Measurements from ENCODE around the gene VEGFA. TPM values are rescaled to one million over a fixed set of nuclear protein-coding genes. Genes with fewer than 3 reads are reported as not detected.

The VEGFA gene
- total RNA-seq, 1 experiment from 2014 or later, result 112 TPM

DNA sequence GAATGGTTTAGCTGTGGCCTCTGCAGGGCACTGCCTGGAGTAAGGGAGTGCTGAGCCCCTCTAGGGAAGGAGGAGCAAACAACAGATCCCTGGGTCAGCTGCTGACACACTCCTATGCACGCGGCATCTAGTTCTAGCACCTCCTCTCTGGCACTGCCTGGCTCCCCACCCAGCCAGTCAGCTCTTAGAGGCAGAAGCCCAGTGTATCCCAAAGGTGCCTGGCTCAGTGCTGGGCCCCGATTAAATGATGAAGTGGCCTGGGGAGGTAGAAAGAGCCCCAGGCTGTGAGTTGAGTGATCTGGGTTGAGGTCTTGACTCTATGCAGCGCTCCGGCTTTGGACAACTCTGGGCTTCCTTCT is 7.6 kb upstream of the VEGFA start:
- Histone ChIP-seq H3K27me3 (ENCODE audit: insufficient read depth, low read depth) (no peaks in the 10 kb centered on the region), H3K79me2 (ENCODE audit: low read depth) (no peaks in the 10 kb centered on the region), H3K4me2 (no peak overlapping the region), H3K9me3 (ENCODE audit: insufficient read depth, low read depth) (no peaks in the 10 kb centered on the region), H3K9me2 (ENCODE audit: insufficient read depth) (no peaks in the 10 kb centered on the region), H4K20me1 (ENCODE audit: insufficient read depth) (no peaks in the 10 kb centered on the region), H3K4me1 (replicated peaks; ENCODE audit: insufficient read depth) (no peaks in the 10 kb centered on the region), H3F3A (ENCODE audit: insufficient read depth, low read depth) (no peaks in the 10 kb centered on the region), H2AFZ (no peak overlapping the region), H3K27ac (no peak overlapping the region), H3K36me3 (ENCODE audit: low read depth) (no peaks in the 10 kb centered on the region), H3K4me3 (no peak overlapping the region)
- intact Hi-C loops (cut with micrococcal nuclease; ENCODE audit: unreplicated experiment), result no loop called here
- TF ChIP-seq, protein P1, sequence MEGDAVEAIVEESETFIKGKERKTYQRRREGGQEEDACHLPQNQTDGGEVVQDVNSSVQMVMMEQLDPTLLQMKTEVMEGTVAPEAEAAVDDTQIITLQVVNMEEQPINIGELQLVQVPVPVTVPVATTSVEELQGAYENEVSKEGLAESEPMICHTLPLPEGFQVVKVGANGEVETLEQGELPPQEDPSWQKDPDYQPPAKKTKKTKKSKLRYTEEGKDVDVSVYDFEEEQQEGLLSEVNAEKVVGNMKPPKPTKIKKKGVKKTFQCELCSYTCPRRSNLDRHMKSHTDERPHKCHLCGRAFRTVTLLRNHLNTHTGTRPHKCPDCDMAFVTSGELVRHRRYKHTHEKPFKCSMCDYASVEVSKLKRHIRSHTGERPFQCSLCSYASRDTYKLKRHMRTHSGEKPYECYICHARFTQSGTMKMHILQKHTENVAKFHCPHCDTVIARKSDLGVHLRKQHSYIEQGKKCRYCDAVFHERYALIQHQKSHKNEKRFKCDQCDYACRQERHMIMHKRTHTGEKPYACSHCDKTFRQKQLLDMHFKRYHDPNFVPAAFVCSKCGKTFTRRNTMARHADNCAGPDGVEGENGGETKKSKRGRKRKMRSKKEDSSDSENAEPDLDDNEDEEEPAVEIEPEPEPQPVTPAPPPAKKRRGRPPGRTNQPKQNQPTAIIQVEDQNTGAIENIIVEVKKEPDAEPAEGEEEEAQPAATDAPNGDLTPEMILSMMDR (conservative IDR thresholded peaks at IDR 0.05), result no peak
- TF ChIP-seq EZH2 (IDR thresholded peaks at IDR 0.05; ENCODE audit: low read depth), result no peak
- CTCF ChIA-PET, result interaction anchor here (0.5 to 0.6 kb wide), 2 partner anchors 10 to 12 kb away, joined by 4 to 10 read pairs; no protein-coding TSS in a partner anchor
- DNase-seq, result no peak
- POLR2A ChIA-PET (ENCODE audit: unreplicated experiment), result interaction anchor here (0.5 kb wide), 1 partner anchor 16 kb away, joined by 4 read pairs; no protein-coding TSS in a partner anchor
- no TSS peak for BruUV-seq (replicated peaks)

DNA sequence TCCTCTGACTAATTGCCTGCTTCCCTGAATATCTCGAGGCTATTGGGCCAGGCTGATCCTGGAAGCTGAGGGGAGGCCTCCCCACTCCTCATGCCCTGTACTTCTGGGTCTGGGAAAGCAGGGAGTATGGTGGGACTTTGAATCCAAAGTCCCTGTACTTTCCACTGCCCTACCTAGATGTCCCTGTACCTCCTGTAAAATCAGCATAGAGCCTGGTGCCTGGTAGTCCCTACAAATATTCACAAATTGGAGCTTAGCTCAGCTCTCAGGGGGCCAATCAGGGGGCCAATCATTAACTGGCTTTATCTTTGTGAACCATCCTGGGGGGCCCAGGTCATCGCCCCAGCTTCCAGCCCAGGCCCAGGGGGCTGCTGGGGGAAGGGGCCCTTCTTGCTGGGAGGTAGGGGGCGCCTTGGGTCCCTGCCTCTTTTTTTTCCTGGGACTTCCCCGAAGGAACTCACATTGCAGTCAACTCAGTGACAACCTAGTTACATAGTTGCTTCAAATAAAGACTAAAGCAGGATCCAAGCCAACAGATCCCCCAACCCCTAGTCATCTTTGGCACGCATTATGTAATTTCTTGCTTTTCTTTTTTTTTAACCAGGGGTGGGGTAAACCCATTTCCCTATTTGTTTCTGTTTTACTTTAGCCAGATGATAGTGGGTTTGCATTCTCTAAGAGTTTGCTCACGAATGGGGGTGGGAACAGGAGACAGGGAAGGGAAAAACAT is 6.9 kb upstream of the VEGFA start:
- POLR2A ChIA-PET (ENCODE audit: unreplicated experiment), result interaction anchor here (0.5 kb wide), 1 partner anchor 17 kb away, joined by 4 read pairs; no protein-coding TSS in a partner anchor
- no TSS peak for BruUV-seq (replicated peaks)
- no peak overlapping the region for H3K27ac ChIP-seq
- no peak for TF ChIP-seq EZH2 (IDR thresholded peaks at IDR 0.05; ENCODE audit: low read depth)
- TF ChIP-seq, protein P1 (conservative IDR thresholded peaks at IDR 0.05), result no peak
- intact Hi-C loops (cut with micrococcal nuclease; ENCODE audit: unreplicated experiment), result no loop called here
- H3K4me1 ChIP-seq (replicated peaks; ENCODE audit: insufficient read depth), result no peaks in the 10 kb centered on the region
- DNase-seq, result no peak
- no peaks in the 10 kb centered on the region for H3K36me3 ChIP-seq (ENCODE audit: low read depth)
- no peaks in the 10 kb centered on the region for H3K79me2 ChIP-seq (ENCODE audit: low read depth)
- H2AFZ ChIP-seq, result no peak overlapping the region
- CTCF ChIA-PET, result interaction anchor here (0.6 kb wide), 1 partner anchor 11 kb away, joined by 4 read pairs; no protein-coding TSS in a partner anchor
- no peaks in the 10 kb centered on the region for H3F3A ChIP-seq (ENCODE audit: insufficient read depth, low read depth)
- no peak overlapping the region for H3K4me3 ChIP-seq
- no peaks in the 10 kb centered on the region for H3K9me2 ChIP-seq (ENCODE audit: insufficient read depth)
- H3K9me3 ChIP-seq (ENCODE audit: insufficient read depth, low read depth), result no peaks in the 10 kb centered on the region
- no peaks in the 10 kb centered on the region for H4K20me1 ChIP-seq (ENCODE audit: insufficient read depth)
- H3K4me2 ChIP-seq, result no peak overlapping the region
- no peaks in the 10 kb centered on the region for H3K27me3 ChIP-seq (ENCODE audit: insufficient read depth, low read depth)

DNA sequence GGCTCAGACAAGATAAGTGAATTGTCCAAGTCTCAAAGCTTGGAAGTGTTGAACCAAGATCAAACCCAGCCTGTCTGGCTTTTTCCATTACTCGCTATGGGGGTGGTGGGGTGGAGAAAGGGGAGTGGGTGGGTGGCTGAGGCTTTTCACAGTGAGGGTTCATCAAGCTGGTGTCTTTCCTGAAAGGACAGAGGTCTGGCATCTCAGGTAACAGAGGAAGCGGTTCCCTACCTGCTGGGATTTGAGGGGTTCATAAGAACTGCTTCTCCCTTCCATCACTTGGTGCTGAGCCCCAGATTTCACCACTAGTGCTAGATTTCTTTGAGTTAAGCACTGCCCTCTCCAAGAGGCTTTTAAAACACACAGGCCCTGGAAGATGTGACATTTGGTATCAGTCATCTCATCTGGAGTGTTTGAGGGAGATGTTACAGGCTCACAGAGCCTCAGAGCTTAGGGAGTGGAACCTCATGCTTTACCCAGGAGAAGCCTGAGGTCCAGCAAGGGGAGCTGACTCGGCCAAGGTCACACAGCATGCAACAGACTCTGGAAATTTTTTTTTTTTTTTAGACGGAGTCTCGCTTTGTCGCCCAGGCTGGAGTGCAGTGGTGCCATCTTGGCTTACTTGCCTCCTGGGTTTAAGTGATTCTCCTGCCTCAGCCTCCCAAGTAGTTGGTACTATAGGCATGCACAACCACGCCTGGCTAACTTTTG is 6.0 kb upstream of the VEGFA start:
- intact Hi-C loops (cut with micrococcal nuclease; ENCODE audit: unreplicated experiment), result no loop called here
- TF ChIP-seq EZH2 (IDR thresholded peaks at IDR 0.05; ENCODE audit: low read depth), result no peak
- TF ChIP-seq, protein P1 (conservative IDR thresholded peaks at IDR 0.05), result no peak
- Histone ChIP-seq H3K9me3 (ENCODE audit: insufficient read depth, low read depth) (no peaks in the 10 kb centered on the region), H3K27ac (no peak overlapping the region), H3K36me3 (ENCODE audit: low read depth) (no peaks in the 10 kb centered on the region), H3F3A (ENCODE audit: insufficient read depth, low read depth) (no peaks in the 10 kb centered on the region), H3K4me2 (no peak overlapping the region), H3K4me1 (replicated peaks; ENCODE audit: insufficient read depth) (no peaks in the 10 kb centered on the region), H3K79me2 (ENCODE audit: low read depth) (no peaks in the 10 kb centered on the region), H3K4me3 (no peak overlapping the region), H2AFZ (no peak overlapping the region), H4K20me1 (ENCODE audit: insufficient read depth) (no peaks in the 10 kb centered on the region), H3K27me3 (ENCODE audit: insufficient read depth, low read depth) (no peaks in the 10 kb centered on the region), H3K9me2 (ENCODE audit: insufficient read depth) (no peaks in the 10 kb centered on the region)
- ChIA-PET POLR2A (ENCODE audit: unreplicated experiment) (interaction anchor here (0.6 kb wide), 1 partner anchor 342 kb away, joined by 11 read pairs; no protein-coding TSS in a partner anchor), CTCF (no interaction called here)
- DNase-seq, result no peak
- BruUV-seq (replicated peaks), result no TSS peak

Data from PC-9 (cell line).